BLaER1 treated with 17β-estradiol and CSF1 and Interleukin-3, amounts not matched to agents 10 nM and 100 nM (cell line): Measurements from ENCODE around the gene IFNA6.
"Not testable (repeated sequence)": the region's sequence is repeated elsewhere in the genome, so short reads cannot be mapped to it uniquely, and the experiment has no call there.

ENCODE experiments used
- H3K27ac ChIP-seq, 11 experiments: shearing (Covaris generic); formaldehyde crosslinking; 2 replicates each; pipeline ENCODE4 v1.8.1; 2022
- H3K27me3 ChIP-seq, 11 experiments: shearing (Covaris generic); formaldehyde crosslinking; 2 replicates each; pipeline ENCODE4 v1.8.1; 2022
- H3K36me3 ChIP-seq, 11 experiments: shearing (Covaris generic); formaldehyde crosslinking; 2 replicates each; pipeline ENCODE4 v1.8.1; 2022
- H3K4me1 ChIP-seq, 10 experiments: shearing (Covaris generic); formaldehyde crosslinking; 2 replicates each; pipeline ENCODE4 v1.8.1; 2022
- H3K4me2 ChIP-seq, 11 experiments: shearing (Covaris generic); formaldehyde crosslinking; 2 replicates each; pipeline ENCODE4 v1.8.1; 2022
- H3K4me3 ChIP-seq, 10 experiments: shearing (Covaris generic); formaldehyde crosslinking; 2 replicates each; pipeline ENCODE4 v1.8.1; 2022
- H3K9ac ChIP-seq, 11 experiments: shearing (Covaris generic); formaldehyde crosslinking; 2 replicates each; pipeline ENCODE4 v1.8.1; 2022
- H3K9me3 ChIP-seq, 11 experiments: shearing (Covaris generic); formaldehyde crosslinking; replicated peaks in 1 of 11; 2 replicates each; pipeline ENCODE4 v1.8.1; 2022
- H4K20me1 ChIP-seq, 11 experiments: shearing (Covaris generic); formaldehyde crosslinking; 2 replicates each; pipeline ENCODE4 v1.8.1; 2022
- Cebpa-rat ChIP-seq, 11 experiments: shearing (Covaris generic); IDR thresholded peaks; 2 replicates each; pipeline ENCODE4 v1.8.1; 2022

IFNA6 gene

GRCh38 chr9:21381448-21382339, 31.0 kb upstream of the IFNA6 start:
- Histone ChIP-seq H3K9ac (no peak overlapping the region), H3K4me2 (peak overlapping the region; percentile 53 to 91 (median 75)), H3K27ac (no peak overlapping the region), H3K9me3 (peaks cover 0 to 7% (median 0%) of the 10 kb centered on the region in 11 experiments; a peak in 3 of 22 replicates), H4K20me1 (peaks cover 0 to 23% (median 5%) of the 10 kb centered on the region in 11 experiments; a peak in 11 of 22 replicates), H3K4me3 (peak overlapping the region in 5 of 10 experiments; percentile 9 to 32 (median 31); a peak in 4 of 20 replicates), H3K27me3 (peaks cover 0 to 93% (median 0%) of the 10 kb centered on the region in 11 experiments; a peak in 8 of 22 replicates), H3K4me1 (peaks cover 24 to 42% (median 35%) of the 10 kb centered on the region in 10 experiments), H3K36me3 (no peaks in the 10 kb centered on the region)
- TF ChIP-seq Cebpa-rat (IDR thresholded peaks at IDR 0.05): peak in 2 of 11 experiments; percentile 16 to 23; a peak in 2 of 22 replicates

- H4K20me1 ChIP-seq, H3K36me3 ChIP-seq, H3K4me2 ChIP-seq, H3K9ac ChIP-seq, H3K4me1 ChIP-seq, H3K4me3 ChIP-seq, H3K27ac ChIP-seq: not testable (repeated sequence)
- peaks cover 0 to 57% (median 0%) of the 10 kb centered on the region in 11 experiments; a peak in 4 of 22 replicates for H3K27me3 ChIP-seq
- H3K9me3 ChIP-seq: peaks cover 0 to 16% (median 3%) of the 10 kb centered on the region in 11 experiments; a peak in 8 of 22 replicates
Observed at GRCh38 chr9:21371467-21371866, 20.8 kb upstream of the IFNA6 start.

GRCh38 chr9:21367957-21368356, 17.3 kb upstream of the IFNA6 start, which contains the start of gene IFNA13:
Gene IFNA13 (minus strand): TSS chr9:21368057. CDS start chr9:21368010, 47 bp downstream.
- Histone ChIP-seq H3K4me3 (no peak within 1 kb of the TSS), H3K27ac (no peak within 1 kb of the TSS), H3K27me3 (peaks cover 0 to 72% (median 0%) of the 10 kb centered on the region in 11 experiments; a peak in 4 of 22 replicates), H3K4me2 (no peak within 1 kb of the TSS), H3K9ac (no peak within 1 kb of the TSS), H3K9me3 (no peaks in the 10 kb centered on the region), H3K4me1 (peaks cover 0 to 3% (median 0%) of the 10 kb centered on the region in 10 experiments; a peak in 2 of 20 replicates), H4K20me1 (no peaks in the 10 kb centered on the region), H3K36me3 (no peaks in the 10 kb centered on the region)
- no peak for TF ChIP-seq Cebpa-rat (IDR thresholded peaks at IDR 0.05)

GRCh38 chr9:21367169-21367568, 16.5 kb upstream of the IFNA6 start:
- not testable (repeated sequence) for H3K9me3 ChIP-seq, H3K4me1 ChIP-seq, H3K4me2 ChIP-seq, H3K36me3 ChIP-seq, H3K9ac ChIP-seq, H3K27ac ChIP-seq, H4K20me1 ChIP-seq, H3K4me3 ChIP-seq
- peaks cover 0 to 71% (median 0%) of the 10 kb centered on the region in 11 experiments; a peak in 4 of 22 replicates for H3K27me3 ChIP-seq

- H3K36me3 ChIP-seq: no peaks in the 10 kb centered on the region
- H3K27ac ChIP-seq: no peak overlapping the region
- no peak overlapping the region for H3K4me3 ChIP-seq
- H3K4me1 ChIP-seq: peaks cover 9 to 15% (median 13%) of the 10 kb centered on the region in 10 experiments; a peak in 19 of 20 replicates
- H3K27me3 ChIP-seq: peaks cover 0 to 81% (median 0%) of the 10 kb centered on the region in 11 experiments; a peak in 4 of 22 replicates
- no peaks in the 10 kb centered on the region for H3K9me3 ChIP-seq
- H3K9ac ChIP-seq: no peak overlapping the region
- TF ChIP-seq Cebpa-rat (IDR thresholded peaks at IDR 0.05): no peak
- no peaks in the 10 kb centered on the region for H4K20me1 ChIP-seq
- H3K4me2 ChIP-seq: no peak overlapping the region
Observed at GRCh38 chr9:21362287-21362686, 11.6 kb upstream of the IFNA6 start.

- Histone ChIP-seq H3K4me3 (no peak overlapping the region), H3K27ac (no peak overlapping the region; a peak in 1 of 22 replicates), H3K4me2 (peak overlapping the region; percentile 26 to 78 (median 53); a peak in 21 of 22 replicates), H3K27me3 (peaks cover 0 to 69% (median 0%) of the 10 kb centered on the region in 11 experiments; a peak in 4 of 22 replicates), H4K20me1 (no peaks in the 10 kb centered on the region), H3K9me3 (peaks cover 7 to 15% (median 11%) of the 10 kb centered on the region in 11 experiments; a peak in 21 of 22 replicates), H3K9ac (no peak overlapping the region; a peak in 1 of 22 replicates), H3K36me3 (no peaks in the 10 kb centered on the region), H3K4me1 (peaks cover 9 to 18% (median 14%) of the 10 kb centered on the region in 10 experiments; a peak in 19 of 20 replicates)
- no peak for TF ChIP-seq Cebpa-rat (IDR thresholded peaks at IDR 0.05)
Observed at GRCh38 chr9:21357479-21358460, 7.1 kb upstream of the IFNA6 start.

- Histone ChIP-seq H3K4me2 (no peak overlapping the region), H4K20me1 (no peaks in the 10 kb centered on the region), H3K9ac (no peak overlapping the region), H3K27me3 (peaks cover 0 to 64% (median 0%) of the 10 kb centered on the region in 11 experiments; a peak in 4 of 22 replicates), H3K4me1 (peaks cover 0 to 5% (median 0%) of the 10 kb centered on the region in 10 experiments; a peak in 2 of 20 replicates), H3K36me3 (no peaks in the 10 kb centered on the region), H3K27ac (no peak overlapping the region), H3K9me3 (peaks cover 8 to 22% (median 15%) of the 10 kb centered on the region in 11 experiments; a peak in 21 of 22 replicates), H3K4me3 (no peak overlapping the region)
- no peak for TF ChIP-seq Cebpa-rat (IDR thresholded peaks at IDR 0.05)
Observed at GRCh38 chr9:21348430-21348970, 2.2 kb downstream of the IFNA6 start.

GRCh38 chr9:21340735-21341134, 10.0 kb downstream of the IFNA6 start:
- Histone ChIP-seq H3K27ac (no peak overlapping the region), H3K9me3 (peaks cover 7 to 22% (median 16%) of the 10 kb centered on the region in 11 experiments; a peak in 21 of 22 replicates), H3K4me2 (no peak overlapping the region), H4K20me1 (no peaks in the 10 kb centered on the region), H3K4me3 (no peak overlapping the region), H3K36me3 (no peaks in the 10 kb centered on the region), H3K27me3 (peaks cover 0 to 66% (median 0%) of the 10 kb centered on the region in 11 experiments; a peak in 4 of 22 replicates), H3K4me1 (peaks cover 0 to 7% (median 1%) of the 10 kb centered on the region in 10 experiments; a peak in 5 of 20 replicates), H3K9ac (no peak overlapping the region)
- TF ChIP-seq Cebpa-rat (IDR thresholded peaks at IDR 0.05): no peak
